Upper lobe of left lung (tissue), 4 donors: ENCODE measurements around the gene SAMMSON.

Experiments used
- EP300 ChIP-seq, 4 donors: sonication (generic); formaldehyde crosslinking; IDR thresholded peaks; one replicate each; pipeline ENCODE4 v1.5.1; 2017; ENCODE audit warnings: antibody characterized with exemption in 4 of 4, control low read depth in 2 of 4
- POLR2A ChIP-seq, 4 donors: fragments of 450-650 bp; IDR thresholded peaks; one replicate each; pipeline ENCODE4 v1.5.1; 2016 to 2017; ENCODE audit warnings: antibody characterized with exemption in 4 of 4, mild to moderate bottlenecking in 2 of 4
- POLR2AphosphoS5 ChIP-seq, 2 donors: sonication (generic); formaldehyde crosslinking; IDR thresholded peaks; one replicate each; pipeline ENCODE4 v1.5.1; 2017; ENCODE audit warnings: antibody characterized with exemption in 2 of 2
- TF ChIP-seq, protein P1 (sequence below), 6 experiments: fragments of 450-650 bp in 4 of 6; fragments of 200-600 bp in 2 of 6; sonication (generic) in 2 of 6; IDR thresholded peaks; one replicate each; pipeline ENCODE4 v1.5.1; 2016 to 2019; ENCODE audit warnings: antibody characterized with exemption in 6 of 6

DNA sequence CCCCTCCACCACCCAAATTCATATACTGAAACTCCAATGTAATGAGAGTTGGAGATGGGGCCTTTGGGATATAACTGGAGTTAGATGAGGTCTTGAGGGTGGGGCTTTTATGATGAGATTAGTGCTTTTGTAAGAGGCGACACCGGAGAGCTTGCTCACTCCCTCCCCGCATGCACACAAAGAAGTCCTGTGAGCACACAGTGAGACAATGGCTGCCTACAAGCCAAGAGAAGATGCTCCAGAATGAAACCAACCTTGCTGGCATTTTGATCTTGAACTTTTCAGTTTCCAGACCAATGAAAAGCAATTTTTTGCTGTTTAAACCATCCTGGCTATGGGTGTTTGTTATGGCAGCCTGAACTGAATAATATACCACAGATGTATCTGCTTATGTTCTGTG is 109.0 kb downstream of the SAMMSON start:
- TF ChIP-seq POLR2A (IDR thresholded peaks at IDR 0.05) = no peak
- TF ChIP-seq EP300 (IDR thresholded peaks at IDR 0.05) = no peak
- TF ChIP-seq, protein P1, sequence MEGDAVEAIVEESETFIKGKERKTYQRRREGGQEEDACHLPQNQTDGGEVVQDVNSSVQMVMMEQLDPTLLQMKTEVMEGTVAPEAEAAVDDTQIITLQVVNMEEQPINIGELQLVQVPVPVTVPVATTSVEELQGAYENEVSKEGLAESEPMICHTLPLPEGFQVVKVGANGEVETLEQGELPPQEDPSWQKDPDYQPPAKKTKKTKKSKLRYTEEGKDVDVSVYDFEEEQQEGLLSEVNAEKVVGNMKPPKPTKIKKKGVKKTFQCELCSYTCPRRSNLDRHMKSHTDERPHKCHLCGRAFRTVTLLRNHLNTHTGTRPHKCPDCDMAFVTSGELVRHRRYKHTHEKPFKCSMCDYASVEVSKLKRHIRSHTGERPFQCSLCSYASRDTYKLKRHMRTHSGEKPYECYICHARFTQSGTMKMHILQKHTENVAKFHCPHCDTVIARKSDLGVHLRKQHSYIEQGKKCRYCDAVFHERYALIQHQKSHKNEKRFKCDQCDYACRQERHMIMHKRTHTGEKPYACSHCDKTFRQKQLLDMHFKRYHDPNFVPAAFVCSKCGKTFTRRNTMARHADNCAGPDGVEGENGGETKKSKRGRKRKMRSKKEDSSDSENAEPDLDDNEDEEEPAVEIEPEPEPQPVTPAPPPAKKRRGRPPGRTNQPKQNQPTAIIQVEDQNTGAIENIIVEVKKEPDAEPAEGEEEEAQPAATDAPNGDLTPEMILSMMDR (IDR thresholded peaks at IDR 0.05) = no peak
- no peak for TF ChIP-seq POLR2AphosphoS5 (IDR thresholded peaks at IDR 0.05)
